Ecto neural progenitor cell (in vitro differentiated cells): ENCODE results near the gene CENPA.
"Not testable (repeated sequence)": the region's sequence is repeated elsewhere in the genome, so short reads cannot be mapped to it uniquely, and the experiment has no call there.

Experiments
- DNase-seq: peaks from one replicate; pipeline ENCODE4 v3.0.0-alpha.2; 2018; ENCODE audit warnings: low spot score

CENPA gene

GRCh38 chr2:26792720-26793119 lies 6.9 kb downstream of the CENPA start:
- DNase-seq = no peak

GRCh38 chr2:26793518-26793917 lies 7.7 kb downstream of the CENPA start:
- DNase-seq = no peak

- DNase-seq = not testable (repeated sequence)
Measured at GRCh38 chr2:26795135-26795534, 9.3 kb downstream of the CENPA start.

GRCh38 chr2:26801328-26801727 lies 15.5 kb downstream of the CENPA start:
- no peak for DNase-seq

GRCh38 chr2:26801796-26802195 lies 15.9 kb downstream of the CENPA start:
- no peak for DNase-seq

- no peak for DNase-seq
Measured at GRCh38 chr2:26805241-26805676, 19.4 kb downstream of the CENPA start.

- DNase-seq = no peak
Measured at GRCh38 chr2:26807788-26808460, 22.1 kb downstream of the CENPA start.

GRCh38 chr2:26809211-26809610 lies 23.4 kb downstream of the CENPA start:
- DNase-seq = no peak

- DNase-seq = no peak
Measured at GRCh38 chr2:26809876-26810577, 24.2 kb downstream of the CENPA start.

GRCh38 chr2:26811261-26811660 lies 25.4 kb downstream of the CENPA start:
- no peak for DNase-seq

GRCh38 chr2:26811791-26812694 lies 26.2 kb downstream of the CENPA start:
- DNase-seq = peak; percentile 57

- DNase-seq = no peak
Measured at GRCh38 chr2:26812731-26813130, 26.9 kb downstream of the CENPA start.

- peak; percentile 26 for DNase-seq
Measured at GRCh38 chr2:26814072-26814765, 28.4 kb downstream of the CENPA start.

- DNase-seq = no peak
Measured at GRCh38 chr2:26816893-26817292, 31.0 kb downstream of the CENPA start.

GRCh38 chr2:26818255-26818654 lies 32.4 kb downstream of the CENPA start:
- no peak for DNase-seq

GRCh38 chr2:26818972-26819371 lies 33.1 kb downstream of the CENPA start:
- no peak for DNase-seq

- DNase-seq = no peak
Measured at GRCh38 chr2:26820932-26821331, 35.1 kb downstream of the CENPA start.

GRCh38 chr2:26822877-26823276 lies 37.0 kb downstream of the CENPA start:
- no peak for DNase-seq

- no peak for DNase-seq
Measured at GRCh38 chr2:26838121-26838906, 52.5 kb downstream of the CENPA start.

GRCh38 chr2:26840937-26841610 lies 55.2 kb downstream of the CENPA start:
- no peak for DNase-seq

- no peak for DNase-seq
Measured at GRCh38 chr2:26843041-26843440, 57.2 kb downstream of the CENPA start.
